K562 (cell line): ENCODE results near the gene SYT3. TPM values are rescaled to one million over a fixed set of nuclear protein-coding genes. Genes with fewer than 3 reads are reported as not detected.

Source experiments
- ARNT ChIP-seq, 2 experiments: fragments of 450-650 bp; IDR thresholded peaks; 2 replicates each; pipeline ENCODE4 v1.6.1; 2016; ENCODE audit warnings: mild to moderate bottlenecking in 1 of 2
- CSDE1 ChIP-seq, 2 experiments: fragments of 450-650 bp; IDR thresholded peaks; 2 replicates each; pipeline ENCODE4 v1.6.1; 2016; ENCODE audit warnings: mild to moderate bottlenecking in 1 of 2
- EGR1 ChIP-seq: fragments of 450-650 bp; conservative IDR thresholded peaks from 2 replicates; pipeline ENCODE4 v1.6.1; 2017; ENCODE audit warnings: mild to moderate bottlenecking
- EZH2 ChIP-seq: IDR thresholded peaks from 2 replicates; pipeline ENCODE4 v1.6.1; 2012; ENCODE audit warnings: low read depth, mild to moderate bottlenecking, inconsistent platforms, low read length, borderline replicate concordance
- FIP1L1 ChIP-seq: fragments of 200-400 bp; formaldehyde crosslinking; IDR thresholded peaks from 2 replicates; pipeline ENCODE4 v1.6.1; 2018; ENCODE audit warnings: mild to moderate bottlenecking, low read depth, low read length; ENCODE audit not compliant: poor library complexity, severe bottlenecking
- GATA2 ChIP-seq: sonication (generic); formaldehyde crosslinking; IDR thresholded peaks from 2 replicates; pipeline ENCODE4 v1.4.0; 2020; ENCODE audit warnings: mild to moderate bottlenecking, missing genetic modification reagents
- KHSRP ChIP-seq: fragments of 450-650 bp; IDR thresholded peaks from 2 replicates; pipeline ENCODE4 v1.6.1; 2017
- KLF16 ChIP-seq: IDR thresholded peaks from 2 replicates; pipeline ENCODE4 v1.6.1; 2016; ENCODE audit warnings: antibody characterized with exemption
- KLF6 ChIP-seq: fragments of 250-450 bp; sonication (Bioruptor Pico); IDR thresholded peaks from 2 replicates; pipeline ENCODE4 v1.4.0; 2020; ENCODE audit warnings: mild to moderate bottlenecking, moderate library complexity, borderline replicate concordance
- PTTG1 ChIP-seq: fragments of 450-650 bp; IDR thresholded peaks from 2 replicates; pipeline ENCODE4 v1.6.1; 2016; ENCODE audit warnings: low read depth, mild to moderate bottlenecking, missing genetic modification characterization, missing compliant biosample characterization
- SIN3B ChIP-seq: fragments of 450-650 bp; IDR thresholded peaks from 2 replicates; pipeline ENCODE4 v1.6.1; 2017; ENCODE audit warnings: low read depth, mild to moderate bottlenecking, moderate library complexity
- ZBED1 ChIP-seq: IDR thresholded peaks from 2 replicates; pipeline ENCODE4 v1.6.1; 2014
- ZC3H4 ChIP-seq: sonication (generic); formaldehyde crosslinking; IDR thresholded peaks from 2 replicates; pipeline ENCODE4 v1.9.0; 2021; ENCODE audit warnings: missing genetic modification reagents, borderline replicate concordance
- ZNF224 ChIP-seq: sonication (generic); formaldehyde crosslinking; IDR thresholded peaks from 2 replicates; pipeline ENCODE4 v1.8.0; 2022; ENCODE audit warnings: mild to moderate bottlenecking, missing genetic modification reagents
- ZNF384 ChIP-seq: IDR thresholded peaks from 2 replicates; pipeline ENCODE4 v1.6.1; 2012; ENCODE audit warnings: low read depth, low read length, improper control_type of control experiment
- polyA plus RNA-seq, 8 experiments: library from polyadenylated mRNA; depleted of rRNA in 4 of 8; stranded (reverse) in 5 of 8; unstranded in 3 of 8; fragments of >200 nt; fragmentation: Nextera tagmentation in 2 of 8; fragmentation: Illumina TruSeq in 1 of 8; extraction: Ambion mirVana in 2 of 8; extraction: Trizol in 1 of 8; gene quantifications; 2 replicates each; pipeline versions ENCODE4 v1.2.1 to v1.2.3, GENCODE V29; 2011 to 2014; ENCODE audit warnings: inconsistent platforms in 1 of 8, missing spikeins in 1 of 8
- total RNA-seq, 7 experiments: library from RNA; depleted of rRNA in 6 of 7; stranded (reverse); fragments of >200 nt in 6 of 7; fragmentation: Illumina TruSeq in 2 of 7; extraction: Trizol in 2 of 7; gene quantifications; 2 replicates each; pipeline versions ENCODE4 v1.2.1 to v1.2.3, GENCODE V29; 2011 to 2021; ENCODE audit warnings: low replicate concordance in 1 of 7
- TF ChIP-seq, protein P1 (sequence below): fragments of 450-650 bp; IDR thresholded peaks from 2 replicates; pipeline ENCODE4 v1.6.1; 2016; ENCODE audit warnings: low read depth
- TF ChIP-seq, protein P2 (sequence below): fragments of 450-650 bp; IDR thresholded peaks from 2 replicates; pipeline ENCODE4 v1.6.1; 2017; ENCODE audit warnings: mild to moderate bottlenecking, moderate library complexity
- TF ChIP-seq, protein P3 (sequence below): fragments of 250-450 bp; sonication (Bioruptor Pico); IDR thresholded peaks from 2 replicates; pipeline ENCODE4 v1.5.0; 2020; ENCODE audit warnings: mild to moderate bottlenecking
- TF ChIP-seq, protein P4 (sequence below): fragments of 250-450 bp; sonication (Bioruptor Pico); IDR thresholded peaks from 2 replicates; pipeline ENCODE4 v1.8.0; 2022; ENCODE audit warnings: inconsistent platforms

Gene SYT3
- total and polyA plus RNA-seq, 9 of the 15 experiments (the other 6 are each of a cell fraction or from before 2014, with no cell fraction given): 0.36 to 2.0 (median 0.54) TPM; not detected in 2

- TF ChIP-seq, protein P1, sequence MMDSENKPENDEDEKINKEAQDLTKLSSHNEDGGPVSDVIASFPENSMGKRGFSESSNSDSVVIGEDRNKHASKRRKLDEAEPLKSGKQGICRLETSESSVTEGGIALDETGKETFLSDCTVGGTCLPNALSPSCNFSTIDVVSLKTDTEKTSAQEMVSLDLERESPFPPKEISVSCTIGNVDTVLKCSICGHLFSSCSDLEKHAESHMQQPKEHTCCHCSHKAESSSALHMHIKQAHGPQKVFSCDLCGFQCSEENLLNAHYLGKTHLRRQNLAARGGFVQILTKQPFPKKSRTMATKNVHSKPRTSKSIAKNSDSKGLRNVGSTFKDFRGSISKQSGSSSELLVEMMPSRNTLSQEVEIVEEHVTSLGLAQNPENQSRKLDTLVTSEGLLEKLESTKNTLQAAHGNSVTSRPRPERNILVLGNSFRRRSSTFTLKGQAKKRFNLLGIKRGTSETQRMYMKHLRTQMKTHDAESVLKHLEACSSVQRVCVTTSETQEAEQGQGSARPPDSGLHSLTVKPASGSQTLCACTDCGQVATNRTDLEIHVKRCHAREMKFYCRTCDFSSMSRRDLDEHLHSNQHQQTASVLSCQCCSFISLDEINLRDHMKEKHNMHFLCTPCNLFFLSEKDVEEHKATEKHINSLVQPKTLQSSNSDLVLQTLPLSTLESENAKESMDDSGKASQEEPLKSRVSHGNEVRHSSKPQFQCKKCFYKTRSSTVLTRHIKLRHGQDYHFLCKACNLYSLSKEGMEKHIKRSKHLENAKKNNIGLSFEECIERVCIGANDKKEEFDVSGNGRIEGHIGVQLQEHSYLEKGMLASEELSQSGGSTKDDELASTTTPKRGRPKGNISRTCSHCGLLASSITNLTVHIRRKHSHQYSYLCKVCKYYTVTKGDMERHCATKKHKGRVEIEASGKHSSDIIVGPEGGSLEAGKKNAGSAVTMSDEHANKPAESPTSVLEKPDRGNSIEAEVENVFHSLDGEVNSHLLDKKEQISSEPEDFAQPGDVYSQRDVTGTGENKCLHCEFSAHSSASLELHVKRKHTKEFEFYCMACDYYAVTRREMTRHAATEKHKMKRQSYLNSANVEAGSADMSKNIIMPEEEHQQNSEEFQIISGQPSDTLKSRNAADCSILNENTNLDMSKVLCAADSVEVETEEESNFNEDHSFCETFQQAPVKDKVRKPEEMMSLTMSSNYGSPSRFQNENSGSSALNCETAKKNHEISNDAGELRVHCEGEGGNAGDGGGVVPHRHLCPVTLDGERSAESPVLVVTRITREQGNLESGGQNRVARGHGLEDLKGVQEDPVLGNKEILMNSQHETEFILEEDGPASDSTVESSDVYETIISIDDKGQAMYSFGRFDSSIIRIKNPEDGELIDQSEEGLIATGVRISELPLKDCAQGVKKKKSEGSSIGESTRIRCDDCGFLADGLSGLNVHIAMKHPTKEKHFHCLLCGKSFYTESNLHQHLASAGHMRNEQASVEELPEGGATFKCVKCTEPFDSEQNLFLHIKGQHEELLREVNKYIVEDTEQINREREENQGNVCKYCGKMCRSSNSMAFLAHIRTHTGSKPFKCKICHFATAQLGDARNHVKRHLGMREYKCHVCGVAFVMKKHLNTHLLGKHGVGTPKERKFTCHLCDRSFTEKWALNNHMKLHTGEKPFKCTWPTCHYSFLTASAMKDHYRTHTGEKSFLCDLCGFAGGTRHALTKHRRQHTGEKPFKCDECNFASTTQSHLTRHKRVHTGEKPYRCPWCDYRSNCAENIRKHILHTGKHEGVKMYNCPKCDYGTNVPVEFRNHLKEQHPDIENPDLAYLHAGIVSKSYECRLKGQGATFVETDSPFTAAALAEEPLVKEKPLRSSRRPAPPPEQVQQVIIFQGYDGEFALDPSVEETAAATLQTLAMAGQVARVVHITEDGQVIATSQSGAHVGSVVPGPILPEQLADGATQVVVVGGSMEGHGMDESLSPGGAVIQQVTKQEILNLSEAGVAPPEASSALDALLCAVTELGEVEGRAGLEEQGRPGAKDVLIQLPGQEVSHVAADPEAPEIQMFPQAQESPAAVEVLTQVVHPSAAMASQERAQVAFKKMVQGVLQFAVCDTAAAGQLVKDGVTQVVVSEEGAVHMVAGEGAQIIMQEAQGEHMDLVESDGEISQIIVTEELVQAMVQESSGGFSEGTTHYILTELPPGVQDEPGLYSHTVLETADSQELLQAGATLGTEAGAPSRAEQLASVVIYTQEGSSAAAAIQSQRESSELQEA: no peak
- peak; percentile 47; the same call in 1 of the 2 replicates for TF ChIP-seq KHSRP
- TF ChIP-seq ZBED1: no peak
- TF ChIP-seq ZC3H4 (CRISPR knock-in tag): peak; percentile 39; the same call in 1 of the 2 replicates
- TF ChIP-seq FIP1L1: no peak
- TF ChIP-seq EZH2: no peak
- TF ChIP-seq, protein P2, sequence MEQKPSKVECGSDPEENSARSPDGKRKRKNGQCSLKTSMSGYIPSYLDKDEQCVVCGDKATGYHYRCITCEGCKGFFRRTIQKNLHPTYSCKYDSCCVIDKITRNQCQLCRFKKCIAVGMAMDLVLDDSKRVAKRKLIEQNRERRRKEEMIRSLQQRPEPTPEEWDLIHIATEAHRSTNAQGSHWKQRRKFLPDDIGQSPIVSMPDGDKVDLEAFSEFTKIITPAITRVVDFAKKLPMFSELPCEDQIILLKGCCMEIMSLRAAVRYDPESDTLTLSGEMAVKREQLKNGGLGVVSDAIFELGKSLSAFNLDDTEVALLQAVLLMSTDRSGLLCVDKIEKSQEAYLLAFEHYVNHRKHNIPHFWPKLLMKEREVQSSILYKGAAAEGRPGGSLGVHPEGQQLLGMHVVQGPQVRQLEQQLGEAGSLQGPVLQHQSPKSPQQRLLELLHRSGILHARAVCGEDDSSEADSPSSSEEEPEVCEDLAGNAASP: no peak
- no peak; a peak in 1 of 4 replicates for TF ChIP-seq CSDE1 (IDR thresholded peaks at IDR 0.05)
- no peak for TF ChIP-seq GATA2
- TF ChIP-seq, protein P3, sequence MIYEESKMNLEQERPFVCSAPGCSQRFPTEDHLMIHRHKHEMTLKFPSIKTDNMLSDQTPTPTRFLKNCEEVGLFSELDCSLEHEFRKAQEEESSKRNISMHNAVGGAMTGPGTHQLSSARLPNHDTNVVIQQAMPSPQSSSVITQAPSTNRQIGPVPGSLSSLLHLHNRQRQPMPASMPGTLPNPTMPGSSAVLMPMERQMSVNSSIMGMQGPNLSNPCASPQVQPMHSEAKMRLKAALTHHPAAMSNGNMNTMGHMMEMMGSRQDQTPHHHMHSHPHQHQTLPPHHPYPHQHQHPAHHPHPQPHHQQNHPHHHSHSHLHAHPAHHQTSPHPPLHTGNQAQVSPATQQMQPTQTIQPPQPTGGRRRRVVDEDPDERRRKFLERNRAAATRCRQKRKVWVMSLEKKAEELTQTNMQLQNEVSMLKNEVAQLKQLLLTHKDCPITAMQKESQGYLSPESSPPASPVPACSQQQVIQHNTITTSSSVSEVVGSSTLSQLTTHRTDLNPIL (CRISPR knock-in tag): no peak
- no peak for TF ChIP-seq KLF6 (CRISPR knock-in tag)
- TF ChIP-seq ZNF384: no peak
- no peak for TF ChIP-seq ARNT (IDR thresholded peaks at IDR 0.05)
- no peak for TF ChIP-seq ZNF224 (CRISPR knock-in tag)
- TF ChIP-seq EGR1: no peak
- no peak for TF ChIP-seq SIN3B
- no peak for TF ChIP-seq KLF16
- no peak for TF ChIP-seq PTTG1 (tag)
- TF ChIP-seq, protein P4, sequence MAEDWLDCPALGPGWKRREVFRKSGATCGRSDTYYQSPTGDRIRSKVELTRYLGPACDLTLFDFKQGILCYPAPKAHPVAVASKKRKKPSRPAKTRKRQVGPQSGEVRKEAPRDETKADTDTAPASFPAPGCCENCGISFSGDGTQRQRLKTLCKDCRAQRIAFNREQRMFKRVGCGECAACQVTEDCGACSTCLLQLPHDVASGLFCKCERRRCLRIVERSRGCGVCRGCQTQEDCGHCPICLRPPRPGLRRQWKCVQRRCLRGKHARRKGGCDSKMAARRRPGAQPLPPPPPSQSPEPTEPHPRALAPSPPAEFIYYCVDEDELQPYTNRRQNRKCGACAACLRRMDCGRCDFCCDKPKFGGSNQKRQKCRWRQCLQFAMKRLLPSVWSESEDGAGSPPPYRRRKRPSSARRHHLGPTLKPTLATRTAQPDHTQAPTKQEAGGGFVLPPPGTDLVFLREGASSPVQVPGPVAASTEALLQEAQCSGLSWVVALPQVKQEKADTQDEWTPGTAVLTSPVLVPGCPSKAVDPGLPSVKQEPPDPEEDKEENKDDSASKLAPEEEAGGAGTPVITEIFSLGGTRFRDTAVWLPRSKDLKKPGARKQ: no peak
Observed at GRCh38 chr19:50657222-50657669, 17.6 kb upstream of the SYT3 start (continued).
